OCI-LY7 (cell line): ENCODE measurements around the gene UBE2L6. TPM values are rescaled to one million over a fixed set of nuclear protein-coding genes. Genes with fewer than 3 reads are reported as not detected.
A peak's percentile ranks its signal among the peaks of the same experiment; 100 is the strongest.

ENCODE experiments used
- BruUV-seq: library from RNA; stranded (reverse); fragments of 400-500 nt; replicated peaks from 2 replicates; lab custom pipeline; 2021; lab: Mats Ljungman, UMichigan
- CTCF ChIA-PET: fragments of 300-600 bp; sonication (Branson Sonifier 250); formaldehyde crosslinking; loops from one replicate; lab custom pipeline; 2022; ENCODE audit warnings: antibody characterized with exemption; ENCODE audit not compliant: unreplicated experiment; lab: Charles Lee
- POLR2A ChIA-PET: fragments of 300-600 bp; sonication (Branson Sonifier 250); formaldehyde crosslinking; loops from one replicate; lab custom pipeline; 2022; ENCODE audit warnings: antibody characterized with exemption; lab: Charles Lee
- DNase-seq: peaks from one replicate; pipeline ENCODE4 v3.0.0-alpha.2; 2015; ENCODE audit warnings: low spot score
- H2AFZ ChIP-seq: fragments of 200-600 bp; sonication (generic), shearing (Covaris generic); 2 replicates; pipeline ENCODE4 v1.6.1; 2014; ENCODE audit warnings: mild to moderate bottlenecking, antibody characterized with exemption, low read length, moderate library complexity
- H3K27ac ChIP-seq: fragments of 200-600 bp; sonication (generic); 2 replicates; pipeline ENCODE4 v1.5.1; 2014; ENCODE audit warnings: mixed run types, low read depth, mild to moderate bottlenecking, moderate library complexity, low read length, inconsistent platforms; ENCODE audit not compliant: poor library complexity, severe bottlenecking
- H3K36me3 ChIP-seq: fragments of 200-600 bp; sonication (generic); 2 replicates; pipeline ENCODE4 v1.6.1; 2014; ENCODE audit warnings: mild to moderate bottlenecking, antibody characterized with exemption, low read length, moderate library complexity, mixed read lengths; ENCODE audit not compliant: insufficient read depth
- H3K4me1 ChIP-seq: fragments of 200-600 bp; sonication (generic); 2 replicates; pipeline ENCODE4 v1.5.1; 2014; ENCODE audit warnings: mild to moderate bottlenecking, low read length; ENCODE audit not compliant: insufficient read depth, poor library complexity, severe bottlenecking
- H3K4me2 ChIP-seq: fragments of 200-600 bp; sonication (generic); 2 replicates; pipeline ENCODE4 v1.6.1; 2014; ENCODE audit warnings: mild to moderate bottlenecking, low read length
- H3K4me3 ChIP-seq: fragments of 200-600 bp; sonication (generic); 2 replicates; pipeline ENCODE4 v1.5.1; 2014; ENCODE audit warnings: mild to moderate bottlenecking, low read depth, low read length; ENCODE audit not compliant: poor library complexity, severe bottlenecking
- H3K79me2 ChIP-seq: fragments of 200-600 bp; sonication (generic); 2 replicates; pipeline ENCODE4 v1.6.1; 2016; ENCODE audit warnings: low read depth, mild to moderate bottlenecking, low read length, moderate library complexity, mixed read lengths; ENCODE audit not compliant: insufficient read depth
- H3K9me2 ChIP-seq: fragments of 200-600 bp; sonication (generic); 2 replicates; pipeline ENCODE4 v1.6.1; 2016; ENCODE audit warnings: mild to moderate bottlenecking, low read length, mixed read lengths; ENCODE audit not compliant: insufficient read depth
- H3K9me3 ChIP-seq: fragments of 200-600 bp; sonication (generic); 2 replicates; pipeline ENCODE4 v1.6.1; 2014; ENCODE audit warnings: mild to moderate bottlenecking, mixed run types, low read length, mixed read lengths
- H4K20me1 ChIP-seq: fragments of 200-600 bp; sonication (generic); 2 replicates; pipeline ENCODE4 v1.6.1; 2014; ENCODE audit warnings: mild to moderate bottlenecking, antibody characterized with exemption, low read length, moderate library complexity, mixed read lengths; ENCODE audit not compliant: insufficient read depth
- CTCF ChIP-seq: fragments of 200-600 bp; sonication (generic); conservative IDR thresholded peaks from 2 replicates; pipeline ENCODE4 v1.5.1; 2014; ENCODE audit warnings: mild to moderate bottlenecking, antibody characterized with exemption, low read length, moderate library complexity, mixed read lengths
- EZH2phosphoT487 ChIP-seq: fragments of 200-600 bp; sonication (generic); IDR thresholded peaks from 2 replicates; pipeline ENCODE4 v1.6.1; 2018; ENCODE audit warnings: low read depth, borderline replicate concordance, mild to moderate bottlenecking, mixed run types, antibody characterized with exemption, low read length, moderate library complexity, mixed read lengths
- intact Hi-C: fragments of 100-400 bp; cut with micrococcal nuclease; formaldehyde crosslinking; loops from one replicate; pipeline ENCODE4 v1.10.0; 2022; ENCODE audit not compliant: unreplicated experiment
- total RNA-seq, 2 experiments: library from RNA; depleted of rRNA in 1 of 2; stranded (reverse); fragments of >200 nt in 1 of 2; shearing (Covaris generic) in 1 of 2; gene quantifications; 2 replicates each; pipeline ENCODE4 v1.2.3, GENCODE V29; 2014 to 2022

UBE2L6 gene
- total RNA-seq, 2 experiments from 2014 or later = 51.7 to 68.9 TPM

- no peak for DNase-seq
- intact Hi-C loops = loop anchor here (5.0 kb wide), 1 partner anchor 39 kb away; no protein-coding TSS in a partner anchor
- H2AFZ ChIP-seq = no peak overlapping the region
These were observed 20.7 kb upstream of the UBE2L6 start for GRCh38 chr11:57588046-57588710.

GRCh38 chr11:57586711-57587245, 19.3 kb upstream of the UBE2L6 start:
- BruUV-seq = no TSS peak
- H3K9me2 ChIP-seq = no peaks in the 10 kb centered on the region
- TF ChIP-seq EZH2phosphoT487 = no peak
- no peak for TF ChIP-seq CTCF
- ChIA-PET CTCF (no interaction called here), POLR2A (no interaction called here)
- H3K27ac ChIP-seq = no peak overlapping the region
- H3K4me3 ChIP-seq = no peak overlapping the region
- peaks cover 7% of the 10 kb centered on the region for H3K4me1 ChIP-seq
- H3K79me2 ChIP-seq = no peaks in the 10 kb centered on the region
- H2AFZ ChIP-seq = no peak overlapping the region
- H3K9me3 ChIP-seq = peaks cover 5% of the 10 kb centered on the region; the same call in 1 of the 2 replicates
- no peak overlapping the region for H3K4me2 ChIP-seq
- H4K20me1 ChIP-seq = no peaks in the 10 kb centered on the region
- intact Hi-C loops = loop anchor here (5.0 kb wide), 1 partner anchor 41 kb away; no protein-coding TSS in a partner anchor
- no peaks in the 10 kb centered on the region for H3K36me3 ChIP-seq
- DNase-seq = no peak

More at GRCh38 chr11:57588046-57588710, 20.7 kb upstream of the UBE2L6 start:
- Histone ChIP-seq H3K9me2 (no peaks in the 10 kb centered on the region), H3K4me2 (no peak overlapping the region), H4K20me1 (no peaks in the 10 kb centered on the region), H3K27ac (no peak overlapping the region), H3K9me3 (peaks cover 5% of the 10 kb centered on the region; the same call in 1 of the 2 replicates), H3K4me1 (peaks cover 7% of the 10 kb centered on the region), H3K79me2 (no peaks in the 10 kb centered on the region), H3K4me3 (no peak overlapping the region), H3K36me3 (no peaks in the 10 kb centered on the region)
- no peak for TF ChIP-seq CTCF
- no peak for TF ChIP-seq EZH2phosphoT487
- BruUV-seq = no TSS peak
- ChIA-PET POLR2A (no interaction called here), CTCF (no interaction called here)

- Histone ChIP-seq H3K36me3 (no peaks in the 10 kb centered on the region), H3K9me2 (no peaks in the 10 kb centered on the region), H3K27ac (no peak overlapping the region), H4K20me1 (no peaks in the 10 kb centered on the region), H3K4me3 (no peak overlapping the region), H3K9me3 (peaks cover 5% of the 10 kb centered on the region; the same call in 1 of the 2 replicates), H3K4me1 (peaks cover 7% of the 10 kb centered on the region), H2AFZ (0 out of 2 replicates have a peak overlapping the region, but pooled peaks have one; percentile 48), H3K79me2 (no peaks in the 10 kb centered on the region), H3K4me2 (no peak overlapping the region)
- CTCF ChIA-PET = no interaction called here
- POLR2A ChIA-PET = no interaction called here
- TF ChIP-seq CTCF = no peak
- no peak for TF ChIP-seq EZH2phosphoT487
- intact Hi-C loops = loop anchor here (5.0 kb wide), 1 partner anchor 42 kb away; no protein-coding TSS in a partner anchor
- no TSS peak for BruUV-seq
- no peak for DNase-seq
These were observed 17.8 kb upstream of the UBE2L6 start for GRCh38 chr11:57585301-57585700.
